Esophagus muscularis mucosa (tissue), 4 donors: ENCODE measurements around the gene DEFB124. TPM values are rescaled to one million over a fixed set of nuclear protein-coding genes. Genes with fewer than 3 reads are reported as not detected.

Source experiments
- DNase-seq: peaks from one replicate; pipeline ENCODE4 v3.0.0-alpha.2; 2017; ENCODE audit errors: extremely low spot score
- H3K27ac ChIP-seq, 4 donors: fragments of 200-600 bp; sonication (generic); replicated peaks in 1 of 4; 1 replicate in 3 of 4; 2 replicates in 1 of 4; pipeline ENCODE4 v1.5.1; 2016 to 2019; ENCODE audit warnings: mild to moderate bottlenecking in 1 of 4
- H3K27me3 ChIP-seq, 4 donors: fragments of 200-600 bp; sonication (generic); one replicate each; pipeline versions ENCODE4 v1.5.1 to v1.6.0; 2016 to 2019
- H3K36me3 ChIP-seq, 4 donors: fragments of 200-600 bp; sonication (generic); one replicate each; pipeline ENCODE4 v1.5.1; 2016 to 2019
- H3K4me1 ChIP-seq, 4 donors: fragments of 200-600 bp; sonication (generic); one replicate each; pipeline ENCODE4 v1.5.1; 2016 to 2019
- H3K4me3 ChIP-seq, 4 donors: fragments of 200-600 bp; sonication (generic); 1 replicate in 2 of 4; 2 replicates in 2 of 4; pipeline ENCODE4 v1.5.1; 2016 to 2019; ENCODE audit warnings: mild to moderate bottlenecking in 4 of 4, moderate library complexity in 1 of 4
- H3K9me3 ChIP-seq, 4 donors: fragments of 200-600 bp; sonication (generic); 1 replicate in 3 of 4; 2 replicates in 1 of 4; pipeline ENCODE4 v1.5.1; 2016 to 2019
- CTCF ChIP-seq, 3 experiments: fragments of 200-600 bp in 2 of 3; fragments of 450-650 bp in 1 of 3; sonication (generic) in 2 of 3; IDR thresholded peaks; one replicate each; pipeline ENCODE4 v1.5.1; 2017 to 2019; ENCODE audit warnings: antibody characterized with exemption in 3 of 3, mild to moderate bottlenecking in 2 of 3, moderate library complexity in 1 of 3
- EP300 ChIP-seq: sonication (generic); formaldehyde crosslinking; IDR thresholded peaks from one replicate; pipeline ENCODE4 v1.6.1; 2017; ENCODE audit warnings: antibody characterized with exemption
- POLR2A ChIP-seq: fragments of 450-650 bp; IDR thresholded peaks from one replicate; pipeline ENCODE4 v1.6.1; 2017; ENCODE audit warnings: antibody characterized with exemption, moderate library complexity, mild to moderate bottlenecking, low read depth
- POLR2AphosphoS5 ChIP-seq, 2 donors: sonication (generic); formaldehyde crosslinking; IDR thresholded peaks; one replicate each; pipeline ENCODE4 v1.6.1; 2017; ENCODE audit warnings: antibody characterized with exemption in 2 of 2
- WGBS: methylation state at CpG from one replicate; pipeline ENCODE4 v1.1.5; 2018; 5-methylcytosine and 5-hydroxymethylcytosine counted together
- intact Hi-C: fragments of 100-400 bp; cut with DNase I; formaldehyde crosslinking; loops from one replicate; pipeline ENCODE4 v1.15.1; 2023
- total RNA-seq, 4 donors: library from RNA; depleted of rRNA; stranded (reverse); fragments of >200 nt; gene quantifications; one replicate each; pipeline versions ENCODE4 v1.1.0 to v1.2.1, GENCODE V29; 2016

DEFB124 gene
- total RNA-seq, 4 donors from 2014 or later, result not detected

DNA sequence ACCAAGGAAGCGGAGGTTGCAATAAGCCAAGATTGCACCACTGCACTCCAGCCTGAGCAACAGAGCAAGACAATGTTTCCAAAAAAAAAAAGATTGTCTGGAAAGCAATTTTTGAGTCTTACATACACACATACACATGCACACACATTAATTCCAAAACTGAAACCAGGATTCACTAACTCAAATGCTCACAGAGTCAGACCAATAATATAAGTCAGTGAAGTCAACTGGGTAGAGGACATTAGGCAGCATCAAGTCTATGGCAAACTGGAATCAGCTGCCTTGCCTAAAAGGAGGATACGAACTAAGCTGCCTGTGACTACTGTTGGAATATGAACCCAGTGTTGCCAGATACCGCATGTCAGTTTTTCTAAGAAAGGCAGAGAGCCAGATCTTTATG, 15.8 kb upstream of the DEFB124 start:
- Histone ChIP-seq H3K9me3 (no peaks in the 10 kb centered on the region), H3K4me1 (peaks cover 2 to 12% (median 12%) of the 10 kb centered on the region in 4 donors), H3K36me3 (no peaks in the 10 kb centered on the region), H3K27ac (no peak overlapping the region), H3K4me3 (no peak overlapping the region), H3K27me3 (no peaks in the 10 kb centered on the region)
- TF ChIP-seq POLR2AphosphoS5 (IDR thresholded peaks at IDR 0.05), result no peak
- no peak for TF ChIP-seq EP300
- TF ChIP-seq POLR2A, result no peak
- no peak for TF ChIP-seq CTCF (IDR thresholded peaks at IDR 0.05)
- intact Hi-C loops, result no loop called here
- DNase-seq, result no peak
- WGBS, result 84% methylated on average over 3 of the region's 3 CpGs

- Histone ChIP-seq H3K9me3 (no peaks in the 10 kb centered on the region), H3K4me3 (no peak overlapping the region), H3K36me3 (no peaks in the 10 kb centered on the region), H3K27me3 (no peaks in the 10 kb centered on the region), H3K27ac (no peak overlapping the region), H3K4me1 (peaks cover 10 to 21% (median 20%) of the 10 kb centered on the region in 4 donors)
- intact Hi-C loops, result no loop called here
- no peak for DNase-seq
- WGBS, result 81% methylated on average over 3 of the region's 3 CpGs
- TF ChIP-seq POLR2AphosphoS5 (IDR thresholded peaks at IDR 0.05) (no peak), EP300 (no peak), POLR2A (no peak), CTCF (IDR thresholded peaks at IDR 0.05) (no peak)
Measured at GRCh38 chr20:31489152-31489551, 14.2 kb upstream of the DEFB124 start.

GRCh38 chr20:31488115-31488514, 13.2 kb upstream of the DEFB124 start:
- no peak overlapping the region for H3K4me3 ChIP-seq
- 93% methylated on average over 1 of the region's 2 CpGs for WGBS
- DNase-seq, result no peak
- TF ChIP-seq POLR2AphosphoS5 (IDR thresholded peaks at IDR 0.05) (no peak), CTCF (IDR thresholded peaks at IDR 0.05) (no peak), EP300 (no peak), POLR2A (no peak)
- H3K9me3 ChIP-seq, result no peaks in the 10 kb centered on the region
- no peaks in the 10 kb centered on the region for H3K27me3 ChIP-seq
- peak overlapping the region in 3 of 4 donors; percentile 5 to 42 (median 28) for H3K27ac ChIP-seq
- peaks cover 10 to 25% (median 20%) of the 10 kb centered on the region in 4 donors for H3K4me1 ChIP-seq
- intact Hi-C loops, result no loop called here
- no peaks in the 10 kb centered on the region for H3K36me3 ChIP-seq

GRCh38 chr20:31485450-31486339, 10.8 kb upstream of the DEFB124 start:
- no peaks in the 10 kb centered on the region for H3K9me3 ChIP-seq
- WGBS, result 10% methylated on average over 31 of the region's 31 CpGs
- TF ChIP-seq CTCF (IDR thresholded peaks at IDR 0.05) (no peak), POLR2A (no peak), EP300 (no peak), POLR2AphosphoS5 (IDR thresholded peaks at IDR 0.05) (peak; percentile 29 to 35)
- peak overlapping the region; percentile 68 to 78 (median 72) for H3K27ac ChIP-seq
- H3K36me3 ChIP-seq, result no peaks in the 10 kb centered on the region
- intact Hi-C loops, result no loop called here
- H3K27me3 ChIP-seq, result no peaks in the 10 kb centered on the region
- H3K4me1 ChIP-seq, result peaks cover 10 to 25% (median 20%) of the 10 kb centered on the region in 4 donors
- DNase-seq, result no peak
- H3K4me3 ChIP-seq, result peak overlapping the region; percentile 38 to 49 (median 42)
